Suprapubic skin (tissue), 4 donors: Measurements from ENCODE around the gene IL18R1. TPM values are rescaled to one million over a fixed set of nuclear protein-coding genes. Genes with fewer than 3 reads are reported as not detected.

ENCODE experiments used
- DNase-seq, 2 donors: peaks; one replicate each; pipeline ENCODE4 v3.0.0-alpha.2; 2019; ENCODE audit warnings: low spot score in 2 of 2
- H3K27ac ChIP-seq: fragments of 200-600 bp; sonication (generic); one replicate; pipeline ENCODE4 v1.5.1; 2019
- H3K27me3 ChIP-seq: fragments of 200-600 bp; sonication (generic); one replicate; pipeline ENCODE4 v1.5.1; 2019
- H3K36me3 ChIP-seq: fragments of 200-600 bp; sonication (generic); one replicate; pipeline ENCODE4 v1.5.1; 2019
- H3K4me1 ChIP-seq: fragments of 200-600 bp; sonication (generic); one replicate; pipeline ENCODE4 v1.5.1; 2019
- H3K4me3 ChIP-seq: fragments of 200-600 bp; sonication (generic); one replicate; pipeline ENCODE4 v1.5.1; 2019; ENCODE audit warnings: mild to moderate bottlenecking
- H3K9me3 ChIP-seq: fragments of 200-600 bp; sonication (generic); one replicate; pipeline ENCODE4 v1.5.1; 2019
- CTCF ChIP-seq, 2 donors: fragments of 200-600 bp in 1 of 2; fragments of 450-650 bp in 1 of 2; sonication (generic) in 1 of 2; IDR thresholded peaks; one replicate each; pipeline ENCODE4 v1.5.1; 2016 to 2019; ENCODE audit warnings: antibody characterized with exemption in 2 of 2, mild to moderate bottlenecking in 1 of 2, moderate library complexity in 1 of 2
- EP300 ChIP-seq: sonication (generic); formaldehyde crosslinking; IDR thresholded peaks from one replicate; pipeline ENCODE4 v1.6.1; 2017; ENCODE audit warnings: antibody characterized with exemption
- POLR2A ChIP-seq, 2 donors: fragments of 450-650 bp; IDR thresholded peaks; one replicate each; pipeline ENCODE4 v1.6.1; 2017; ENCODE audit warnings: antibody characterized with exemption in 2 of 2, mild to moderate bottlenecking in 2 of 2, moderate library complexity in 2 of 2
- POLR2AphosphoS5 ChIP-seq, 3 donors: sonication (generic); formaldehyde crosslinking; IDR thresholded peaks; one replicate each; pipeline ENCODE4 v1.6.1; 2017; ENCODE audit warnings: antibody characterized with exemption in 3 of 3
- WGBS: methylation state at CpG from one replicate; pipeline ENCODE4 v1.1.5; 2018; 5-methylcytosine and 5-hydroxymethylcytosine counted together
- total RNA-seq, 4 donors: library from RNA; depleted of rRNA; stranded (reverse); fragments of >200 nt; gene quantifications; one replicate each; pipeline ENCODE4 v1.1.0, GENCODE V29; 2016

The IL18R1 gene
- total RNA-seq, 4 donors from 2014 or later = 0.89 to 7.2 (median 2.2) TPM

- Histone ChIP-seq H3K4me3 (no peak overlapping the region), H3K36me3 (no peaks in the 10 kb centered on the region), H3K27ac (no peak overlapping the region), H3K9me3 (no peaks in the 10 kb centered on the region), H3K4me1 (peaks cover 18% of the 10 kb centered on the region), H3K27me3 (no peaks in the 10 kb centered on the region)
- DNase-seq = no peak
- 63% methylated on average over 2 of the region's 2 CpGs for WGBS
- TF ChIP-seq POLR2AphosphoS5 (IDR thresholded peaks at IDR 0.05) (no peak), EP300 (no peak), CTCF (IDR thresholded peaks at IDR 0.05) (no peak), POLR2A (IDR thresholded peaks at IDR 0.05) (no peak)
Observed at GRCh38 chr2:102357937-102358336, 2.3 kb downstream of the IL18R1 start.

GRCh38 chr2:102358496-102358895 is 2.9 kb downstream of the IL18R1 start:
- H3K4me1 ChIP-seq = peaks cover 18% of the 10 kb centered on the region
- no peaks in the 10 kb centered on the region for H3K9me3 ChIP-seq
- no peak for DNase-seq
- no peak overlapping the region for H3K27ac ChIP-seq
- no peaks in the 10 kb centered on the region for H3K27me3 ChIP-seq
- WGBS = 92% methylated on average over 8 of the region's 8 CpGs
- H3K4me3 ChIP-seq = no peak overlapping the region
- no peaks in the 10 kb centered on the region for H3K36me3 ChIP-seq
- TF ChIP-seq POLR2A (IDR thresholded peaks at IDR 0.05) (no peak), POLR2AphosphoS5 (IDR thresholded peaks at IDR 0.05) (no peak), EP300 (no peak)

DNA sequence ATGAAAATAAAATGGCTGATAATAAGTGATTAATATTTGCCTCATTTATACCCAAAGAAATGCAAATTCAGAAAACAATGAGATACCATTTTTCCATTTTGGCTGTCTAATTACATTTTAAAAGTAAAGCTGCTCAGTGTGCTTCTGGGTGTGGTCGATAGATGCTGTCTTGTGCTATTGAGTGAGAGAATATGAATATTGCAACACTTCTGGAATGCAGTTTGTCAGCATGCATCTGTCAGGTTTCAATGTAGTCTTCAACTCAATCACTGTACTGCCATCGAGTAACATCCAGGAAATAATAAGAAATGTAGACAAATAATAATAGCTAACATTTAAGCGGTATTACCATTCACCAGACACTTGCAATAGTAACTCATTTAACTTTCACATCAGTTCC is 3.9 kb downstream of the IL18R1 start:
- peaks cover 8% of the 10 kb centered on the region for H3K36me3 ChIP-seq
- 47% methylated on average over 3 of the region's 3 CpGs for WGBS
- H3K4me3 ChIP-seq = no peak overlapping the region
- TF ChIP-seq POLR2AphosphoS5 (IDR thresholded peaks at IDR 0.05) (no peak), CTCF (IDR thresholded peaks at IDR 0.05) (no peak), POLR2A (IDR thresholded peaks at IDR 0.05) (no peak), EP300 (no peak)
- H3K9me3 ChIP-seq = no peaks in the 10 kb centered on the region
- peaks cover 18% of the 10 kb centered on the region for H3K4me1 ChIP-seq
- DNase-seq = no peak
- H3K27me3 ChIP-seq = no peaks in the 10 kb centered on the region
- H3K27ac ChIP-seq = no peak overlapping the region

DNA sequence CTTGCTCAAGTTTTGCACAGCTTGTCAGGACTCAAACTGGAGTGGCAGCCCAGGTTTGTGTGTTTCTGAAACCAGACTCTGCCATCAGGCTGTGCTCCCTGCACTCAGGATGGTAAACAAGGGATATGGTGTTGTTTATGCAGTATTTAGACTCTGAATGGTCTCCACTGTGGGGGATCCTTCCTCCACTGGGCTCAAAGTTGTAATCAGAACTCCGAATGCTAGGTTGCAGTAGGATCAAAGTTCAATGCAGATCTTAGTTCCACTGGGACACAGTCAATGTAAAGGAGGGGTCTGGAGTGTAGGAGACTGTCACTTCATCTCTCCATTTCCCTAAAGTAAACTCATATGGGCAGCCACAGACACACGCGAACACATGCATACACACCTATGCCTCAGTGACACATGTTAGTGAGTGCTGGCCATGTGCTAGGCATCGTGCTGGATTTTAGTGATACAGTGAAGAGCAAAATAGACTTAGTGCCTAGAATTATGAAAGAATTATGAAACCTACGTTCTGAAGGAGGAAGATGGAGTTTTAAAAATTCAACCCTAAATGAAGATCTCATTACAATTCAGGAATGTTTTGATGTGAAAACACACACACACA is 6.1 kb downstream of the IL18R1 start:
- H3K27me3 ChIP-seq = no peaks in the 10 kb centered on the region
- DNase-seq = no peak
- 91% methylated on average over 5 of the region's 5 CpGs for WGBS
- H3K36me3 ChIP-seq = peaks cover 11% of the 10 kb centered on the region
- H3K27ac ChIP-seq = no peak overlapping the region
- TF ChIP-seq CTCF (IDR thresholded peaks at IDR 0.05) (no peak), POLR2AphosphoS5 (IDR thresholded peaks at IDR 0.05) (no peak), POLR2A (IDR thresholded peaks at IDR 0.05) (no peak), EP300 (no peak)
- no peaks in the 10 kb centered on the region for H3K9me3 ChIP-seq
- peaks cover 8% of the 10 kb centered on the region for H3K4me1 ChIP-seq
- H3K4me3 ChIP-seq = no peak overlapping the region

GRCh38 chr2:102365763-102366162 is 10.2 kb downstream of the IL18R1 start:
- Histone ChIP-seq H3K27ac (no peak overlapping the region), H3K27me3 (no peaks in the 10 kb centered on the region), H3K36me3 (peaks cover 11% of the 10 kb centered on the region), H3K9me3 (no peaks in the 10 kb centered on the region), H3K4me3 (no peak overlapping the region), H3K4me1 (no peaks in the 10 kb centered on the region)
- 86% methylated on average over 1 of the region's 1 CpG for WGBS
- TF ChIP-seq CTCF (IDR thresholded peaks at IDR 0.05) (no peak), POLR2A (IDR thresholded peaks at IDR 0.05) (no peak), EP300 (no peak), POLR2AphosphoS5 (IDR thresholded peaks at IDR 0.05) (no peak)
- no peak for DNase-seq
